NCI-H460 (cell line): Measurements from ENCODE around the gene RELCH. TPM values are rescaled to one million over a fixed set of nuclear protein-coding genes. Genes with fewer than 3 reads are reported as not detected.

Source experiments
- DNase-seq: peaks from one replicate; pipeline ENCODE4 v3.0.0-alpha.2; 2016; ENCODE audit warnings: low read depth; ENCODE audit errors: extremely low read depth
- total RNA-seq: library from RNA; depleted of rRNA; stranded (reverse); fragments of >200 nt; shearing (Covaris generic); gene quantifications from 2 replicates; pipeline ENCODE4 v1.2.3, GENCODE V29; 2014

RELCH gene
- total RNA-seq, 1 experiment from 2014 or later, result 15.7 TPM

- DNase-seq, result no peak
Observed at GRCh38 chr18:62318228-62319180, 131.4 kb downstream of the RELCH start.

GRCh38 chr18:62321201-62321600 lies 134.1 kb downstream of the RELCH start:
- DNase-seq, result no peak

DNA sequence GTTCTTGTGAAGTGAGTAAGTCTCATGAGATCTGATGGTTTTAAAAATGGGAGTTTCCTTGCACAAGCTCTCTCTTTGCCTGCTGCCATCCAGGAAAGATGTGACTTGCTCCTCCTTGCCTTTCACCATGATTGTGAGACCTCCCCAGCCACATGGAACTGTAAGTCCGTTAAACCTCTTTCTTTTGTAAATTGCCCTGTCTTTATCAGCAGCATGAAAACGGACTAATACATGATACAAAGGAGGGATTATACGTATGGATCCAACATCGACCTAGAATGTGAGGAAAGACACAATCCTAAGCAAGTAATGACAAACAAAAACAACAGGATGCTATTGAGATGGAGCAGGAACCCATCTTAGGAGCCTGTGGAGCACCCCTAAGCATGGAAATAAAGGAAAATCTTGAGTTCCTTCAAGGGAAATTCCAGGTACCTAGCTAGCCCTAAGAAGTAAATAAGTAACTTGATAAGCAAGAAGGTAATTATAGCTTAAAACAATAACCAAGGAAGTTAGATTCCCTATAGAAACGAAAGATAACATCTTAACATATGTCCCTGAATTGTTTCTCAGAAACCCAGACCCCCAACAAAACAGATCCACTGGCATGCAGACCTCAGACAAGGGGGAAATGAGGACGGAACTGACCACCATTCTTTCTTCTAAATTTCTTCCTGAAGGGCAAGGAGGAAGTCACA lies 136.6 kb downstream of the RELCH start:
- DNase-seq, result no peak

- no peak for DNase-seq
Observed at GRCh38 chr18:62324181-62324828, 137.2 kb downstream of the RELCH start.

- peak; percentile 32 for DNase-seq
Observed at GRCh38 chr18:62324917-62325805, 138.1 kb downstream of the RELCH start, which contains the start of gene TNFRSF11A. Gene TNFRSF11A (plus strand): TSS chr18:62325310. CDS start chr18:62325353, 43 bp downstream.

GRCh38 chr18:62325806-62326645 lies 139.0 kb downstream of the RELCH start:
- no peak for DNase-seq

GRCh38 chr18:62326646-62327348 lies 139.7 kb downstream of the RELCH start:
- no peak for DNase-seq

DNA sequence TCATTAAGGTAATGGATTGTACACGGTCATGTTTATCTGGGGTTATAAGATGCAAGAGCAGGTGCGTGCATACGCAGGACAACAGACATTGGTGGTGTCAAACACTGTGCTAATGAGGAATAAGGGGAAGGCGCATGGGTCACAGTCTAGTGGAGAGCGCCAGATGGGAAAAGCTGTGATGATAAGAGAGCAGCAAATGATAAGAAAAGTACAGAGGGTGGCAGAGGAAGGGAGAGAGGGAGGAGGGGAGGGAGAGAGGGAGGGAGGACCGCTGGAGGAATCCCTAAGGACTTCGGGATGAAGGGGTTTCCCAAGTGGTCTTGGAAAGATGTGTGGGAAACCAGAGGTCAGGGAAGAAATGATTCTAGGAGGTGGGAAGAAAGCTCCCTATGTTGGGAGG lies 140.9 kb downstream of the RELCH start:
- DNase-seq, result no peak

DNA sequence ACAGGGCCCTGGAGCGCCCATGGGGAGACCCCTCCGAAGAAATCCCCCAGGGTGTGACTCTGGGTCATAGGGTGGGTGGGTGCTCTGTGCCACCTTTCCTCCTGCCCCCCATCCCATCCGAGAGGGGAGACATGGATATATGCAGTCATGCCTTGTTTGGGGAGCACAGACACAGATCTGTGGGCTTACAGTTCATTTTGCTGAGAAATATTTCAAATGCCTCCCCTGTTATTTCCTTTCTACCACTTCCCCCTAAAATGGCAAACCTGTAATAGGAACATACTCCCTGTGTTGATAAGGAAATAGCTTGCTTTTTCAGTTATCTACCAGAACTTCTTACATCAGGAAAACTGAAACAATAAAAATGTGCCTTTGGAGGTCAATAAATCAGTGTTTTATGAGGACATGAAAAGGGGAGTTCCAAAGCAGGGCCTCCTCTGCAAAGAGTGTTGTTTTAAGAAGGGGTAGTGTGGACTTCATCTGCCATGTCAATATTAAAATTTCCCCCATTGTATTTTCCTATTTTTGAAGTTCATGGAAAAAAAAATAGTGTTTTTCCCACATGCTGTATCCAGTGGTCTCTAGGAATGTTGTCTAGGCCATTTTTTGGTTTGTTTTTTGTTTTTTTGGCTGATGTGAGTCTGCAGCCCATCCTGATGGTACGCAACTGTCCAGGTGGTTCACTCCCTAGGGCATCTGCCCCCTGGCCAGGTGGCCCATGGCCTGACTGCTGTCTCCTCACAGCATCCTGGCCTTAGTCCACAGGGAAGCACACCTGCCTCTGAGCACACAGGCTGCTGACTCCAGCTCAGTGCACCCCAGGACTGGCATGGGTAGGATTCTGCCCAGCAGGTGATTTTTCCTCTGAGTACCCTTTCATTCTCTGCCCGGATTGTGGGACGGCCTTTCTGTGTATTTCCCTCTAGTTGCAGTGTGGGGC lies 141.8 kb downstream of the RELCH start:
- no peak for DNase-seq

GRCh38 chr18:62329691-62330454 lies 142.8 kb downstream of the RELCH start:
- DNase-seq, result no peak

GRCh38 chr18:62330650-62331049 lies 143.6 kb downstream of the RELCH start:
- no peak for DNase-seq

DNA sequence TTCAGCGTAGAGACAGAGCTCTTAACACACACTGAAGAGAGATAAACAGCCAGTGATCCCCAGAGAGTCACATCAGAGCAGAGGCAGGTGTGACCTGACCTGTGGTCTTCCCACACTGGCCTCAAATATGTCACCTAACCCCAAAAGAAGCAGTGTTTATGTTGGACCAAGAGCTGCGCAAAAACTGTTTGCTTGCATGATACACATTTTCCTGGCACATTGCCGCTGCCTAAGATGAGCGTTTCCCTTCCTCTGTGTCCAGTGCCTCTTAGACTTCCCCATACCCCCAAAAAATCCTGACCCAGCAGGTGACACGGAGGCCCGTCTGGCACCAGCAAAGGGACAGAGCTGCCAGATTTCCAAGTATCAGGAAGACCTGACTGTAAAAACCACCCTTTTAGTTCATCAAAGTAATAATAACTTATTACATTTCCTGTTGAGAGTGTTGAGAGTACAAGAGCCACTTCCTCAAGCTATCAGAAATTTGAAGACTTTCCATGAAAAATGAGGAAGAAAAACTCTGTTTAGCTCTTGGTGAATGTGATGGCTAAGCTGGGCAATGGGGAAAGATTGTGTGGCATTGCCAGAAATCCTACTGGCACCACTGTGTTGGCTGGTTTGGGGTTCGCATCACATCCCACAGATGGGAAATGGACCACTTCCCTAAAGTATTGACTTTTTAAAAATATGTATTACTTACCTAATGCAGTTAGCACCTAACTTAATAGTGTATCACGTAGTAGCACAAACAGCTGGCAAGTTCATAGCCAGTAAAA lies 144.7 kb downstream of the RELCH start:
- DNase-seq, result no peak

GRCh38 chr18:62332431-62332830 lies 145.4 kb downstream of the RELCH start:
- no peak for DNase-seq

- DNase-seq, result no peak
Observed at GRCh38 chr18:62332964-62333695, 146.1 kb downstream of the RELCH start.

DNA sequence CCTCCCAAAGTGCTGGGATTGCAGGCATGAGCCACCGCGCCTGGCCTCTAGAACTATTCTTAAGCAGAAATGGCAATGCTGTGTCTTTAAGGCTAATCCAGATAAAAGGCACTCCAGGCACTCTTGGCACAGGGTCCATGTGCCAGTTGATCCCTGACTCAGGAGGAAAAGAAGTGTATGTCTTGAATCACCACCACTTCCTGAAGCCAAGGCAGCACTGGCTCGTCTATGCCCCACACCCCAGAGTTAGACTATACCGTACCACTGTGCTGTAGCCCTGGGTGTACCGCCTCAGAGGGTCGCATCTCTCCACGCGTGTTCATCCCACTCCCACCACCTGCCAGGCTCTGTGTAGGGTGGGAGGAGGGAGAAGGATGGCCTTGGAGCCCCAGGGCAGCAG lies 147.1 kb downstream of the RELCH start:
- no peak for DNase-seq
